CD4-positive, alpha-beta memory T cell (primary cell): ENCODE data around the gene HAPSTR1. TPM values are rescaled to one million over a fixed set of nuclear protein-coding genes. Genes with fewer than 3 reads are reported as not detected.
"Not testable (repeated sequence)": the region's sequence is repeated elsewhere in the genome, so short reads cannot be mapped to it uniquely, and the experiment has no call there.

Source experiments
- CTCF ChIA-PET: fragments of 350-600 bp; sonication (Branson Sonifier 250); formaldehyde crosslinking; loops from one replicate; lab custom pipeline; 2021; ENCODE audit warnings: inconsistent platforms; ENCODE audit not compliant: partially characterized antibody; lab: Charles Lee
- POLR2A ChIA-PET: fragments of 350-600 bp; sonication (Branson Sonifier 250); formaldehyde crosslinking; loops from one replicate; lab custom pipeline; 2021; ENCODE audit not compliant: partially characterized antibody; lab: Charles Lee
- DNase-seq, 5 donors: peaks; one replicate each; pipeline versions ENCODE4 v3.0.0 to v3.0.0-alpha.2; 2020 to 2022; ENCODE audit warnings: mixed read lengths in 1 of 5
- H3K27ac ChIP-seq: one replicate; pipeline ENCODE4 v1.7.0; 2013; ENCODE audit warnings: low read depth, low read length
- H3K27me3 ChIP-seq: 2 replicates; pipeline ENCODE4 v1.7.0; 2013; ENCODE audit warnings: mild to moderate bottlenecking, low read length, moderate library complexity; ENCODE audit not compliant: insufficient read depth
- H3K36me3 ChIP-seq: 2 replicates; pipeline ENCODE4 v1.7.0; 2013; ENCODE audit warnings: mild to moderate bottlenecking, low read length, moderate library complexity; ENCODE audit not compliant: insufficient read depth
- H3K4me1 ChIP-seq: 2 replicates; pipeline ENCODE4 v1.7.0; 2013; ENCODE audit warnings: mild to moderate bottlenecking, low read length, moderate library complexity; ENCODE audit not compliant: insufficient read depth
- H3K4me3 ChIP-seq, 2 donors: one replicate each; pipeline ENCODE4 v1.7.0; 2013; ENCODE audit warnings: low read length in 2 of 2, mild to moderate bottlenecking in 1 of 2
- H3K9me3 ChIP-seq, 2 donors: one replicate each; pipeline ENCODE4 v1.7.0; 2013; ENCODE audit warnings: low read length in 2 of 2, control low read depth in 1 of 2; ENCODE audit not compliant: control insufficient read depth in 1 of 2
- H3K27ac Mint-ChIP-seq, 7 donors: one replicate each; pipeline ENCODE4 v1.8.0; 2020 to 2021; ENCODE audit warnings: mixed read lengths in 7 of 7, mild to moderate bottlenecking in 6 of 7, inconsistent platforms in 3 of 7, moderate library complexity in 3 of 7
- H3K27me3 Mint-ChIP-seq, 2 donors: one replicate each; pipeline ENCODE4 v1.8.0; 2020 to 2021; ENCODE audit warnings: mixed read lengths in 2 of 2
- H3K36me3 Mint-ChIP-seq, 2 donors: one replicate each; pipeline ENCODE4 v1.8.0; 2020 to 2021; ENCODE audit warnings: mixed read lengths in 2 of 2, inconsistent platforms in 1 of 2, mild to moderate bottlenecking in 1 of 2
- H3K4me1 Mint-ChIP-seq, 4 donors: one replicate each; pipeline ENCODE4 v1.8.0; 2020 to 2021; ENCODE audit warnings: mixed read lengths in 4 of 4, mild to moderate bottlenecking in 1 of 4
- H3K4me3 Mint-ChIP-seq, 8 donors: one replicate each; pipeline ENCODE4 v1.8.0; 2020 to 2021; ENCODE audit warnings: mixed read lengths in 8 of 8, mild to moderate bottlenecking in 7 of 8, moderate library complexity in 6 of 8, inconsistent platforms in 3 of 8
- H3K9me3 Mint-ChIP-seq, 8 donors: one replicate each; pipeline ENCODE4 v1.8.0; 2020 to 2021; ENCODE audit warnings: mixed read lengths in 8 of 8, mild to moderate bottlenecking in 5 of 8, inconsistent platforms in 3 of 8, moderate library complexity in 1 of 8
- intact Hi-C: fragments of 100-400 bp; cut with micrococcal nuclease; formaldehyde crosslinking; loops from one replicate; pipeline ENCODE4 v1.15.1; 2023
- polyA plus RNA-seq, 2 donors: library from polyadenylated mRNA; unstranded; fragments of 300-500 nt; fragmentation: Illumina TruSeq; gene quantifications; one replicate each; pipeline ENCODE4 v1.2.3, GENCODE V29; 2021
- total RNA-seq, 2 experiments: library from RNA; stranded (reverse); gene quantifications; one replicate each; pipeline ENCODE4 v1.2.3, GENCODE V29; 2021

Gene HAPSTR1
- total and polyA plus RNA-seq, 4 experiments from 2014 or later, result 7.2 to 90.5 (median 55.4) TPM

GRCh38 chr16:9070254-9070653, 21.2 kb upstream of the HAPSTR1 start:
- Mint-ChIP-seq H3K4me3 (no peak overlapping the region), H3K4me1 (peaks cover 0 to 6% (median 2%) of the 10 kb centered on the region in 4 donors), H3K36me3 (no peaks in the 10 kb centered on the region), H3K27me3 (peaks cover 0 to 3% of the 10 kb centered on the region in 2 donors), H3K27ac (no peak overlapping the region), H3K9me3 (peaks cover 0 to 9% (median 3%) of the 10 kb centered on the region in 8 donors)
- POLR2A ChIA-PET, result no interaction called here
- no peak for DNase-seq
- Histone ChIP-seq H3K4me1 (no peaks in the 10 kb centered on the region), H3K36me3 (no peaks in the 10 kb centered on the region), H3K27me3 (no peaks in the 10 kb centered on the region), H3K9me3 (no peaks in the 10 kb centered on the region), H3K4me3 (no peak overlapping the region), H3K27ac (no peak overlapping the region)
- CTCF ChIA-PET, result interaction anchor here (0.6 kb wide), 1 partner anchor 114 kb away, joined by 3 read pairs; no protein-coding TSS in a partner anchor
- intact Hi-C loops, result no loop called here

GRCh38 chr16:9071377-9071776, 20.1 kb upstream of the HAPSTR1 start:
- H3K4me1 Mint-ChIP-seq, result peaks cover 0 to 6% (median 2%) of the 10 kb centered on the region in 4 donors
- H3K36me3 Mint-ChIP-seq, result no peaks in the 10 kb centered on the region
- intact Hi-C loops, result no loop called here
- H3K4me1 ChIP-seq, result no peaks in the 10 kb centered on the region
- H3K27ac Mint-ChIP-seq, result no peak overlapping the region
- CTCF ChIA-PET, result no interaction called here
- H3K27me3 Mint-ChIP-seq, result peaks cover 1 to 3% of the 10 kb centered on the region in 2 donors
- no peak for DNase-seq
- no peaks in the 10 kb centered on the region for H3K27me3 ChIP-seq
- no peaks in the 10 kb centered on the region for H3K9me3 ChIP-seq
- H3K4me3 ChIP-seq, result no peak overlapping the region
- no peaks in the 10 kb centered on the region for H3K36me3 ChIP-seq
- no peak overlapping the region for H3K4me3 Mint-ChIP-seq
- peaks cover 0 to 9% (median 3%) of the 10 kb centered on the region in 8 donors for H3K9me3 Mint-ChIP-seq
- H3K27ac ChIP-seq, result no peak overlapping the region
- POLR2A ChIA-PET, result interaction anchor here (0.6 kb wide), 1 partner anchor 19 kb away, joined by 4 read pairs; no protein-coding TSS in a partner anchor

- H3K4me3 ChIP-seq, result no peak overlapping the region
- H3K36me3 ChIP-seq, result no peaks in the 10 kb centered on the region
- H3K9me3 ChIP-seq, result no peaks in the 10 kb centered on the region
- H3K27me3 ChIP-seq, result no peaks in the 10 kb centered on the region
- H3K27ac ChIP-seq, result no peak overlapping the region
- ChIA-PET CTCF (no interaction called here), POLR2A (no interaction called here)
- no peak for DNase-seq
- no peaks in the 10 kb centered on the region for H3K4me1 ChIP-seq
- H3K4me1 Mint-ChIP-seq, result peaks cover 3 to 11% (median 6%) of the 10 kb centered on the region in 4 donors
- H3K9me3 Mint-ChIP-seq, result peaks cover 0 to 9% (median 8%) of the 10 kb centered on the region in 8 donors
- peaks cover 1 to 3% of the 10 kb centered on the region in 2 donors for H3K27me3 Mint-ChIP-seq
- H3K36me3 Mint-ChIP-seq, result peaks cover 0 to 3% of the 10 kb centered on the region in 2 donors
- H3K4me3 Mint-ChIP-seq, result no peak overlapping the region
- H3K27ac Mint-ChIP-seq, result peak overlapping the region in 1 of 7 donors; percentile 43
- intact Hi-C loops, result no loop called here
These were observed 18.6 kb upstream of the HAPSTR1 start for GRCh38 chr16:9072806-9073341.

GRCh38 chr16:9075299-9076071, 16.0 kb upstream of the HAPSTR1 start:
- Mint-ChIP-seq H3K4me1 (peaks cover 11 to 22% (median 16%) of the 10 kb centered on the region in 4 donors), H3K27me3 (peaks cover 1 to 3% of the 10 kb centered on the region in 2 donors), H3K27ac (no peak overlapping the region), H3K36me3 (peaks cover 0 to 12% of the 10 kb centered on the region in 2 donors), H3K4me3 (no peak overlapping the region), H3K9me3 (peaks cover 0 to 18% (median 7%) of the 10 kb centered on the region in 8 donors)
- H3K4me1 ChIP-seq, result peaks cover 7% of the 10 kb centered on the region
- ChIA-PET POLR2A (interaction anchor here (6.9 kb wide), 1 partner anchor 16 kb away, joined by 75 read pairs; the partner anchor contains the start of gene HAPSTR1), CTCF (no interaction called here)
- H3K4me3 ChIP-seq, result no peak overlapping the region
- no peak for DNase-seq
- no peaks in the 10 kb centered on the region for H3K9me3 ChIP-seq
- H3K27me3 ChIP-seq, result no peaks in the 10 kb centered on the region
- H3K27ac ChIP-seq, result no peak overlapping the region
- no peaks in the 10 kb centered on the region for H3K36me3 ChIP-seq
- intact Hi-C loops, result no loop called here

GRCh38 chr16:9077091-9077809, 14.2 kb upstream of the HAPSTR1 start:
- Mint-ChIP-seq H3K9me3 (peaks cover 0 to 18% (median 7%) of the 10 kb centered on the region in 8 donors), H3K4me3 (peak overlapping the region in 1 of 8 donors; percentile 6), H3K27ac (peak overlapping the region in 2 of 7 donors; percentile 7 to 59), H3K4me1 (peaks cover 11 to 22% (median 16%) of the 10 kb centered on the region in 4 donors), H3K36me3 (peaks cover 0 to 12% of the 10 kb centered on the region in 2 donors), H3K27me3 (peaks cover 1 to 3% of the 10 kb centered on the region in 2 donors)
- no peak overlapping the region for H3K27ac ChIP-seq
- ChIA-PET POLR2A (interaction anchor here (0.5 to 6.9 kb wide), 2 partner anchors 14 to 248 kb away, joined by 3 to 75 read pairs; partner anchors contain the start of gene HAPSTR1), CTCF (interaction anchor here (0.6 to 1.0 kb wide), 2 partner anchors 60 to 68 kb away, joined by 3 read pairs; no protein-coding TSS in a partner anchor)
- H3K27me3 ChIP-seq, result no peaks in the 10 kb centered on the region
- intact Hi-C loops, result no loop called here
- H3K4me1 ChIP-seq, result peaks cover 7% of the 10 kb centered on the region
- no peaks in the 10 kb centered on the region for H3K36me3 ChIP-seq
- no peaks in the 10 kb centered on the region for H3K9me3 ChIP-seq
- H3K4me3 ChIP-seq, result no peak overlapping the region
- DNase-seq, result no peak

GRCh38 chr16:9078467-9079429, 12.7 kb upstream of the HAPSTR1 start:
- H3K27ac ChIP-seq, CTCF ChIA-PET, H3K27me3 ChIP-seq, H3K4me3 ChIP-seq, H3K4me1 ChIP-seq, H3K9me3 ChIP-seq, H3K36me3 ChIP-seq, H3K27me3 Mint-ChIP-seq: not testable (repeated sequence)
- H3K27ac Mint-ChIP-seq, result peak overlapping the region; percentile 57 to 92 (median 84)
- DNase-seq, result peak; percentile 42 to 68 (median 56)
- POLR2A ChIA-PET, result interaction anchor here (0.9 to 6.9 kb wide), 4 partner anchors 10 to 210 kb away, joined by 3 to 75 read pairs (median 4); partner anchors contain the start of genes CARHSP1 and HAPSTR1
- peaks cover 0 to 12% of the 10 kb centered on the region in 2 donors for H3K36me3 Mint-ChIP-seq
- intact Hi-C loops, result loop anchor here (1.0 kb wide), 1 partner anchor 13 kb away; the partner anchor contains the start of gene HAPSTR1
- H3K9me3 Mint-ChIP-seq, result peaks cover 0 to 18% (median 7%) of the 10 kb centered on the region in 8 donors
- H3K4me1 Mint-ChIP-seq, result peaks cover 11 to 17% (median 13%) of the 10 kb centered on the region in 4 donors
- peak overlapping the region in 2 of 8 donors; percentile 13 to 47 for H3K4me3 Mint-ChIP-seq
